HEK293 (cell line): ENCODE results near the gene BRINP2.

Experiments
- ELK4 ChIP-seq: IDR thresholded peaks from 2 replicates; pipeline ENCODE4 v1.6.1; 2011; ENCODE audit warnings: mild to moderate bottlenecking, low read depth, low read length, borderline replicate concordance
- HOXD13 ChIP-seq: sonication (generic); formaldehyde crosslinking; IDR thresholded peaks from 2 replicates; pipeline ENCODE4 v1.8.0; 2022; ENCODE audit warnings: missing genetic modification reagents, borderline replicate concordance
- IKZF3 ChIP-seq: fragments of 450-650 bp; IDR thresholded peaks from 2 replicates; pipeline ENCODE4 v1.5.0; 2018; ENCODE audit warnings: missing biosample characterization, mild to moderate bottlenecking, missing genetic modification characterization, moderate library complexity
- KLF16 ChIP-seq: fragments of 450-650 bp; formaldehyde crosslinking; IDR thresholded peaks from 2 replicates; pipeline ENCODE4 v1.5.1; 2017; ENCODE audit warnings: missing biosample characterization, missing genetic modification characterization
- PRDM1 ChIP-seq: fragments of 450-650 bp; formaldehyde crosslinking; IDR thresholded peaks from 2 replicates; pipeline ENCODE4; 2016; ENCODE audit warnings: missing biosample characterization, missing genetic modification characterization
- PRDM6 ChIP-seq: fragments of 450-650 bp; formaldehyde crosslinking; IDR thresholded peaks from 2 replicates; pipeline ENCODE4 v1.5.1; 2017; ENCODE audit warnings: missing biosample characterization, missing genetic modification characterization
- SALL2 ChIP-seq: fragments of 450-650 bp; formaldehyde crosslinking; IDR thresholded peaks from 2 replicates; pipeline ENCODE4 v1.5.0; 2017; ENCODE audit warnings: missing biosample characterization, mild to moderate bottlenecking, missing genetic modification characterization, borderline replicate concordance
- SCRT1 ChIP-seq: fragments of 450-650 bp; formaldehyde crosslinking; IDR thresholded peaks from 2 replicates; pipeline ENCODE4 v1.5.1; 2016; ENCODE audit warnings: missing biosample characterization, missing genetic modification characterization, borderline replicate concordance
- SP3 ChIP-seq: fragments of 450-650 bp; formaldehyde crosslinking; IDR thresholded peaks from 2 replicates; pipeline ENCODE4 v1.5.1; 2016; ENCODE audit warnings: missing biosample characterization, missing genetic modification characterization
- SP7 ChIP-seq: fragments of 450-650 bp; formaldehyde crosslinking; IDR thresholded peaks from 2 replicates; pipeline ENCODE4 v1.5.1; 2016; ENCODE audit warnings: missing biosample characterization, missing genetic modification characterization
- ZBTB20 ChIP-seq: fragments of 450-650 bp; formaldehyde crosslinking; IDR thresholded peaks from 2 replicates; pipeline ENCODE4 v1.5.1; 2016; ENCODE audit warnings: missing biosample characterization, missing genetic modification characterization
- ZBTB48 ChIP-seq: fragments of 450-650 bp; formaldehyde crosslinking; IDR thresholded peaks from 2 replicates; pipeline ENCODE4 v1.5.1; 2016; ENCODE audit warnings: missing biosample characterization, missing genetic modification characterization
- ZBTB7A ChIP-seq: fragments of 450-650 bp; formaldehyde crosslinking; IDR thresholded peaks from 2 replicates; pipeline ENCODE4 v1.5.1; 2016; ENCODE audit warnings: low read depth, missing biosample characterization, missing genetic modification characterization
- ZBTB8A ChIP-seq: fragments of 450-650 bp; formaldehyde crosslinking; IDR thresholded peaks from 2 replicates; pipeline ENCODE4 v1.5.1; 2016; ENCODE audit warnings: missing biosample characterization, missing genetic modification characterization
- ZEB2 ChIP-seq: fragments of 450-650 bp; formaldehyde crosslinking; IDR thresholded peaks from 2 replicates; pipeline ENCODE4 v1.5.1; 2016; ENCODE audit warnings: missing biosample characterization, missing genetic modification characterization
- ZFP69B ChIP-seq: fragments of 450-650 bp; formaldehyde crosslinking; IDR thresholded peaks from 2 replicates; pipeline ENCODE4 v1.5.1; 2016; ENCODE audit warnings: missing biosample characterization, missing genetic modification characterization
- ZIC2 ChIP-seq: fragments of 450-650 bp; formaldehyde crosslinking; IDR thresholded peaks from 2 replicates; pipeline ENCODE4 v1.5.1; 2016; ENCODE audit warnings: missing biosample characterization, missing genetic modification characterization
- ZNF174 ChIP-seq: fragments of 450-650 bp; formaldehyde crosslinking; IDR thresholded peaks from 2 replicates; pipeline ENCODE4 v1.5.0; 2017; ENCODE audit warnings: missing biosample characterization, mild to moderate bottlenecking, missing genetic modification characterization
- ZNF202 ChIP-seq: fragments of 450-650 bp; formaldehyde crosslinking; IDR thresholded peaks from 2 replicates; pipeline ENCODE4 v1.5.1; 2016; ENCODE audit warnings: missing biosample characterization, missing genetic modification characterization, borderline replicate concordance
- ZNF221 ChIP-seq: fragments of 450-650 bp; formaldehyde crosslinking; IDR thresholded peaks from 2 replicates; pipeline ENCODE4 v1.5.1; 2017; ENCODE audit warnings: missing biosample characterization, missing genetic modification characterization, borderline replicate concordance
- ZNF23 ChIP-seq: fragments of 450-650 bp; formaldehyde crosslinking; IDR thresholded peaks from 2 replicates; pipeline ENCODE4 v1.5.1; 2016; ENCODE audit warnings: missing biosample characterization, missing genetic modification characterization, borderline replicate concordance
- ZNF366 ChIP-seq: fragments of 450-650 bp; formaldehyde crosslinking; conservative IDR thresholded peaks from 2 replicates; pipeline ENCODE4 v1.5.1; 2016; ENCODE audit warnings: missing biosample characterization, missing genetic modification characterization
- ZNF510 ChIP-seq: fragments of 450-650 bp; formaldehyde crosslinking; IDR thresholded peaks from 2 replicates; pipeline ENCODE4 v1.5.1; 2018; ENCODE audit warnings: mild to moderate bottlenecking, missing genetic modification characterization, missing biosample characterization; ENCODE audit not compliant: insufficient replicate concordance
- ZNF529 ChIP-seq: fragments of 450-650 bp; formaldehyde crosslinking; IDR thresholded peaks from 2 replicates; pipeline ENCODE4 v1.5.1; 2017; ENCODE audit warnings: missing genetic modification characterization, missing biosample characterization; ENCODE audit not compliant: insufficient replicate concordance
- ZNF548 ChIP-seq: fragments of 450-650 bp; formaldehyde crosslinking; IDR thresholded peaks from 2 replicates; pipeline ENCODE4 v1.5.1; 2016; ENCODE audit warnings: missing biosample characterization, missing genetic modification characterization
- ZNF555 ChIP-seq: fragments of 450-650 bp; formaldehyde crosslinking; conservative IDR thresholded peaks from 2 replicates; pipeline ENCODE4 v1.5.1; 2017; ENCODE audit warnings: missing biosample characterization, mild to moderate bottlenecking, missing genetic modification characterization, inconsistent platforms
- ZNF560 ChIP-seq: fragments of 450-650 bp; formaldehyde crosslinking; IDR thresholded peaks from 2 replicates; pipeline ENCODE4 v1.5.1; 2017; ENCODE audit warnings: missing biosample characterization, missing genetic modification characterization, borderline replicate concordance
- ZNF571 ChIP-seq: fragments of 450-650 bp; formaldehyde crosslinking; IDR thresholded peaks from 2 replicates; pipeline ENCODE4 v1.5.0; 2017; ENCODE audit warnings: missing biosample characterization, missing genetic modification characterization
- ZNF660 ChIP-seq: fragments of 450-650 bp; IDR thresholded peaks from 2 replicates; pipeline ENCODE4 v1.5.1; 2018; ENCODE audit warnings: missing biosample characterization, mild to moderate bottlenecking, missing genetic modification characterization
- ZSCAN23 ChIP-seq: fragments of 450-650 bp; formaldehyde crosslinking; IDR thresholded peaks from 2 replicates; pipeline ENCODE4 v1.5.1; 2016; ENCODE audit warnings: missing biosample characterization, missing genetic modification characterization
- TF ChIP-seq, protein P1 (sequence below): fragments of 450-650 bp; formaldehyde crosslinking; IDR thresholded peaks from 2 replicates; pipeline ENCODE4 v1.5.1; 2016; ENCODE audit warnings: missing biosample characterization, missing genetic modification characterization
- TF ChIP-seq, protein P2 (sequence below): fragments of 450-650 bp; formaldehyde crosslinking; IDR thresholded peaks from 2 replicates; pipeline ENCODE4 v1.5.1; 2016; ENCODE audit warnings: missing biosample characterization, missing genetic modification characterization
- TF ChIP-seq, protein P3 (sequence below): fragments of 450-650 bp; formaldehyde crosslinking; IDR thresholded peaks from 2 replicates; pipeline ENCODE4 v1.5.1; 2016; ENCODE audit warnings: missing biosample characterization, missing genetic modification characterization
- TF ChIP-seq, protein P4 (sequence below): fragments of 450-650 bp; formaldehyde crosslinking; IDR thresholded peaks from 2 replicates; pipeline ENCODE4 v1.5.1; 2016; ENCODE audit warnings: missing biosample characterization, missing genetic modification characterization

The BRINP2 gene

GRCh38 chr1:177124577-177125278 is 46.0 kb upstream of the BRINP2 start (continued):
- TF ChIP-seq ZNF560 (tag by site-specific recombination) (no peak), ZIC2 (tag by site-specific recombination) (no peak), ZNF221 (no peak), IKZF3 (no peak), ZNF571 (no peak), SCRT1 (tag by site-specific recombination) (no peak), ZNF510 (tag by site-specific recombination) (no peak), HOXD13 (CRISPR knock-in tag) (no peak), ZNF660 (tag by site-specific recombination) (no peak), ZNF529 (tag by site-specific recombination) (no peak), SP7 (tag by site-specific recombination) (no peak), KLF16 (tag by site-specific recombination) (no peak), ZNF23 (tag by site-specific recombination) (no peak), SALL2 (tag by site-specific recombination) (no peak), ZBTB7A (tag by site-specific recombination) (no peak), ZNF548 (tag by site-specific recombination) (no peak), ZNF555 (no peak), PRDM6 (tag by site-specific recombination) (peak; percentile 91), ZFP69B (tag by site-specific recombination) (no peak), ZBTB20 (tag by site-specific recombination) (no peak), ELK4 (no peak), ZBTB48 (no peak), ZNF202 (tag by site-specific recombination) (no peak), ZEB2 (tag by site-specific recombination) (peak; percentile 33; the same call in 1 of the 2 replicates), ZSCAN23 (tag by site-specific recombination) (no peak), SP3 (tag by site-specific recombination) (no peak), ZNF366 (tag by site-specific recombination) (no peak), PRDM1 (tag by site-specific recombination) (no peak), ZNF174 (tag by site-specific recombination) (no peak), ZBTB8A (tag by site-specific recombination) (peak; percentile 42; the same call in 1 of the 2 replicates)
- TF ChIP-seq, protein P1, sequence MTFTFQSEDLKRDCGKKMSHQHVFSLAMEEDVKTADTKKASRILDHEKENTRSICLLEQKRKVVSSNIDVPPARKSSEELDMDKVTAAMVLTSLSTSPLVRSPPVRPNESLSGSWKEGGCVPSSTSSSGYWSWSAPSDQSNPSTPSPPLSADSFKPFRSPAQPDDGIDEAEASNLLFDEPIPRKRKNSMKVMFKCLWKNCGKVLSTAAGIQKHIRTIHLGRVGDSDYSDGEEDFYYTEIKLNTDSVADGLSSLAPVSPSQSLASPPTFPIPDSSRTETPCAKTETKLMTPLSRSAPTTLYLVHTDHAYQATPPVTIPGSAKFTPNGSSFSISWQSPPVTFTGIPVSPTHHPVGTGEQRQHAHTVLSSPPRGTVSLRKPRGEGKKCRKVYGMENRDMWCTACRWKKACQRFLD (tag by site-specific recombination) = no peak
- TF ChIP-seq, protein P2, sequence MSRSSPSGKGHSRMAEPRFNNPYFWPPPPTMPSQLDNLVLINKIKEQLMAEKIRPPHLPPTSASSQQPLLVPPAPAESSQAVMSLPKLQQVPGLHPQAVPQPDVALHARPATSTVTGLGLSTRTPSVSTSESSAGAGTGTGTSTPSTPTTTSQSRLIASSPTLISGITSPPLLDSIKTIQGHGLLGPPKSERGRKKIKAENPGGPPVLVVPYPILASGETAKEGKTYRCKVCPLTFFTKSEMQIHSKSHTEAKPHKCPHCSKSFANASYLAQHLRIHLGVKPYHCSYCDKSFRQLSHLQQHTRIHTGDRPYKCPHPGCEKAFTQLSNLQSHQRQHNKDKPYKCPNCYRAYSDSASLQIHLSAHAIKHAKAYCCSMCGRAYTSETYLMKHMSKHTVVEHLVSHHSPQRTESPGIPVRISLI (tag by site-specific recombination) = no peak
- TF ChIP-seq, protein P3, sequence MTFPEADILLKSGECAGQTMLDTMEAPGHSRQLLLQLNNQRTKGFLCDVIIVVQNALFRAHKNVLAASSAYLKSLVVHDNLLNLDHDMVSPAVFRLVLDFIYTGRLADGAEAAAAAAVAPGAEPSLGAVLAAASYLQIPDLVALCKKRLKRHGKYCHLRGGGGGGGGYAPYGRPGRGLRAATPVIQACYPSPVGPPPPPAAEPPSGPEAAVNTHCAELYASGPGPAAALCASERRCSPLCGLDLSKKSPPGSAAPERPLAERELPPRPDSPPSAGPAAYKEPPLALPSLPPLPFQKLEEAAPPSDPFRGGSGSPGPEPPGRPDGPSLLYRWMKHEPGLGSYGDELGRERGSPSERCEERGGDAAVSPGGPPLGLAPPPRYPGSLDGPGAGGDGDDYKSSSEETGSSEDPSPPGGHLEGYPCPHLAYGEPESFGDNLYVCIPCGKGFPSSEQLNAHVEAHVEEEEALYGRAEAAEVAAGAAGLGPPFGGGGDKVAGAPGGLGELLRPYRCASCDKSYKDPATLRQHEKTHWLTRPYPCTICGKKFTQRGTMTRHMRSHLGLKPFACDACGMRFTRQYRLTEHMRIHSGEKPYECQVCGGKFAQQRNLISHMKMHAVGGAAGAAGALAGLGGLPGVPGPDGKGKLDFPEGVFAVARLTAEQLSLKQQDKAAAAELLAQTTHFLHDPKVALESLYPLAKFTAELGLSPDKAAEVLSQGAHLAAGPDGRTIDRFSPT (tag by site-specific recombination) = 0 out of 2 replicates have a peak, but pooled peaks have one; percentile 48
- TF ChIP-seq, protein P4, sequence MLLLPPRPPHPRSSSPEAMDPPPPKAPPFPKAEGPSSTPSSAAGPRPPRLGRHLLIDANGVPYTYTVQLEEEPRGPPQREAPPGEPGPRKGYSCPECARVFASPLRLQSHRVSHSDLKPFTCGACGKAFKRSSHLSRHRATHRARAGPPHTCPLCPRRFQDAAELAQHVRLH (tag by site-specific recombination) = peak; percentile 96
